Mucosa of descending colon (tissue), 3 donors: ENCODE data around the gene CCDC30. TPM values are rescaled to one million over a fixed set of nuclear protein-coding genes. Genes with fewer than 3 reads are reported as not detected.

Source experiments
- ATAC-seq: fragments of 200-7000 bp; cut with Tn5 transposase; one replicate; pipeline ENCODE4 v1.9.1; 2020; ENCODE audit warnings: mild to moderate bottlenecking, moderate library complexity
- DNase-seq, 3 donors: peaks; one replicate each; pipeline ENCODE4 v3.0.0-alpha.2; 2020
- H3K36me3 ChIP-seq: fragments of 200-600 bp; one replicate; pipeline ENCODE4 v1.8.0; 2021; ENCODE audit warnings: low read depth, mild to moderate bottlenecking
- H3K4me1 ChIP-seq: fragments of 200-600 bp; one replicate; pipeline ENCODE4 v1.8.0; 2021; ENCODE audit warnings: low read depth, mild to moderate bottlenecking
- H3K4me3 ChIP-seq: fragments of 200-600 bp; one replicate; pipeline ENCODE4 v1.8.0; 2021; ENCODE audit warnings: mild to moderate bottlenecking
- H3K9me3 ChIP-seq: fragments of 200-600 bp; one replicate; pipeline ENCODE4 v1.8.0; 2021; ENCODE audit warnings: mild to moderate bottlenecking
- intact Hi-C, 2 donors: fragments of 100-400 bp; cut with DNase I in 1 of 2; cut with micrococcal nuclease in 1 of 2; formaldehyde crosslinking; loops; one replicate each; pipeline versions ENCODE4 v1.11.0 to v1.11.1; 2022; cut with DNase I, micrococcal nuclease
- total RNA-seq, 3 donors: library from RNA; stranded (reverse); fragmentation: NEBNext Ultra II Directional in 2 of 3; extraction: Animal tissue kit (Norgen Biotek cat#: 25700) in 2 of 3; gene quantifications; one replicate each; pipeline versions ENCODE4 v1.2.1 to v1.2.4, GENCODE V29; 2021 to 2023
- TF ChIP-seq, protein P1 (sequence below): fragments of 200-600 bp; IDR thresholded peaks from one replicate; pipeline ENCODE4 v1.8.0; 2022; ENCODE audit warnings: antibody characterized with exemption, mild to moderate bottlenecking
- donor health status: DM: no; HTN: no; CAD: no; lungs with moderate emphysema.
- donor health status: DM: no; HTN: no; CAD: no.
- donor health status: DM: no; HTN: yes; CAD: no.

Gene CCDC30
- total RNA-seq, 3 donors from 2014 or later = 2.2 to 3.8 (median 3.7) TPM

DNA sequence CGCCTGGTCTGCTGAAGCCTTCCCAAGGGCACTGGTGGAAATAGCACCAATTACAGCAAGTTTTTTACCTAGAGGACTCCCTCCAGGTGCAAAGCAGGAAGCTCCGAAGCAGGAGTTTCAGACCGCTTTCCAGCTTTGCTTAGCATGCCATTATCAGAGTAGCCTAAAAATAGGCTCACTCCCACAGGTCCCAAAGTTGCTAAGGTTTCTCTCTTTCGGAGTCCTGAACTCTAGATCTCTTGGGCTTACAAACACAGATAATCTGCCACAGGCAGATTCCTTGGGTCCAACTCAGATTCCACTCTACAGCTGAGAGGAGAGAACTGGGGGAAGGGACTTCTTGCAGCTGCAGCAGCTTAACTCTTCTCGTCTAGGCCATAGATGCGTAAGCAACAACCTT is 29.7 kb upstream of the CCDC30 start:
- DNase-seq (no peak), ATAC-seq (no peak)
- no peaks in the 10 kb centered on the region for H3K9me3 ChIP-seq
- intact Hi-C loops = no loop called here
- H3K36me3 ChIP-seq = no peaks in the 10 kb centered on the region
- peaks cover 6% of the 10 kb centered on the region for H3K4me1 ChIP-seq
- no peak overlapping the region for H3K4me3 ChIP-seq
- TF ChIP-seq, protein P1, sequence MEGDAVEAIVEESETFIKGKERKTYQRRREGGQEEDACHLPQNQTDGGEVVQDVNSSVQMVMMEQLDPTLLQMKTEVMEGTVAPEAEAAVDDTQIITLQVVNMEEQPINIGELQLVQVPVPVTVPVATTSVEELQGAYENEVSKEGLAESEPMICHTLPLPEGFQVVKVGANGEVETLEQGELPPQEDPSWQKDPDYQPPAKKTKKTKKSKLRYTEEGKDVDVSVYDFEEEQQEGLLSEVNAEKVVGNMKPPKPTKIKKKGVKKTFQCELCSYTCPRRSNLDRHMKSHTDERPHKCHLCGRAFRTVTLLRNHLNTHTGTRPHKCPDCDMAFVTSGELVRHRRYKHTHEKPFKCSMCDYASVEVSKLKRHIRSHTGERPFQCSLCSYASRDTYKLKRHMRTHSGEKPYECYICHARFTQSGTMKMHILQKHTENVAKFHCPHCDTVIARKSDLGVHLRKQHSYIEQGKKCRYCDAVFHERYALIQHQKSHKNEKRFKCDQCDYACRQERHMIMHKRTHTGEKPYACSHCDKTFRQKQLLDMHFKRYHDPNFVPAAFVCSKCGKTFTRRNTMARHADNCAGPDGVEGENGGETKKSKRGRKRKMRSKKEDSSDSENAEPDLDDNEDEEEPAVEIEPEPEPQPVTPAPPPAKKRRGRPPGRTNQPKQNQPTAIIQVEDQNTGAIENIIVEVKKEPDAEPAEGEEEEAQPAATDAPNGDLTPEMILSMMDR = no peak

DNA sequence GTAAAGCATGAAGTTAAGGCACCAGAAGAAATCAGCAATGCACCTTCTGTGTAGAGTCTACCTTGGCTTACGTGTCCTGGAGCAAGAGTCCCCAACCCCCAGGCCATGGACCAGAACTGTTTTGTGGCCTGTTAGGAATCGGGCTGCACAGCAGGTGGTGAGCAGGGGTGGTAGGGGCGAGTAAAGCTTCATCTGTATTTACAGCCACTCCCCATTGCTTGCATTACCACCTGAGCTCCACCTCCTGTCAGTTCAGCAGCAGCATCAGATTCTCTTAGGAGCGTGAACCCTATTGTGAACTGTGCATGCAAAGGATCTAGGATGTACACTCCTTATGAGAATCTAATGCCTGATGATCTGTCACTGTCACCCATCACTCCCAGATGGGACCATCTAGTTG is 28.7 kb upstream of the CCDC30 start:
- Histone ChIP-seq H3K4me1 (peaks cover 6% of the 10 kb centered on the region), H3K36me3 (no peaks in the 10 kb centered on the region), H3K4me3 (no peak overlapping the region), H3K9me3 (no peaks in the 10 kb centered on the region)
- TF ChIP-seq, protein P1 = no peak
- DNase-seq (no peak), ATAC-seq (no peak)
- intact Hi-C loops = no loop called here

DNA sequence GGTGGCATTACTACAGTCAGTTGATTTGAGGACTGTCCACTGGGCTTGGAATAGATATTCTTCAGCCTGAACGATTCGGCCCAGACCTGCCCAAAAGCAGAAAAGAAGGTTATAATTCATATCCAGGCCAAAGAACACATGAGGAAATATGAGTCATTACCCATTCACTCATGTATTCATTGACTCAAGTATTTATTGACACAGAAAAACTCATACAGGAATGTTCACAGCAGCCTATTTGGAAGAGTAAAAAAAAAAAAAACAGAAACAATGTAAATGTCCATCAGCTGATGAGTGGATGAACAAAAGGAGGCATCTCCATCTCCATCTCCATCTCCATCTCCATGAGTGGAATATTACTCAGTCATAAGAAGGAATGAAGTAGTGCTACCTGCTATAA is 23.1 kb upstream of the CCDC30 start:
- H3K4me3 ChIP-seq = no peak overlapping the region
- ATAC-seq (peak; percentile 93), DNase-seq (no peak)
- H3K36me3 ChIP-seq = no peaks in the 10 kb centered on the region
- no peaks in the 10 kb centered on the region for H3K9me3 ChIP-seq
- intact Hi-C loops = no loop called here
- TF ChIP-seq, protein P1 = no peak
- H3K4me1 ChIP-seq = no peaks in the 10 kb centered on the region

DNA sequence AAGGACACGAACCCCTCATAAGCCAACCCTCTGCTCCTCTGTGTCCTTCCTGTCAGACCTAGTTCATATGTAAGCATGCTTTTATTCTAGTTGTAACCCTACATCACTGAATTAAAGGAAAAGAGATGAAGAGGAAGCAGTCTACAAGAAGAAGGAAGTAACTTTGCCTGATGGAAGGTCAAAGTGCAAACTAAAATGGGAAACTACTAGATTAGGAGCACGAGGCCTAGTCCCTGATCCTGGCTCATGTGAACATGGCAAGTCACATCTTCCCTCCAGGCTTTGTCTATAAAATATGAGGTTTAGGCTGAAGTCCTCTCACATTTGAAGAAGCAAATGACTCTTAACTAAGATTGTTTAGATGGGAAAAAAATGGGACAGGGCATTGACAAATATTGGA is 20.4 kb upstream of the CCDC30 start:
- ATAC-seq (peak; percentile 67), DNase-seq (peak in 1 of 3 donors; percentile 20)
- Histone ChIP-seq H3K4me1 (no peaks in the 10 kb centered on the region), H3K4me3 (no peak overlapping the region), H3K36me3 (no peaks in the 10 kb centered on the region), H3K9me3 (no peaks in the 10 kb centered on the region)
- intact Hi-C loops = no loop called here
- TF ChIP-seq, protein P1 = no peak

DNA sequence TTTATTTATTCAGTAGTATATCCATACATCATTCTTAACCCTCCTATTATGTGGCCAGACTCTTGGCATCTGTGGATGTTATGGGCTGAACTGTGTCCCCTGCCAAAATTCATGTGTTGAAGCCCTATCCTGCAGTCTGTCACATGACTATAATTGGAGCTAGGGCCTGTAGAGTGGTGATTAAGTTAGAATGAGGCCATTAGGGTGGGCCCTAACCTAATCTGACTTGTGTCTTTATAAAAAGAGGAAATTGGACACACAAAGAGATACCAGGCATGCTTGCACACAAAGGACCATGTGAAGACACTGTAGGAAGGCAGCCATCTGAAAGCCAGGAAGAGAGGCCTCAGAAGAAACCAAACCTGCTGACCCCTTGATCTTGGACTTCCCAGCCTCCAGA is 13.8 kb upstream of the CCDC30 start:
- Histone ChIP-seq H3K36me3 (no peaks in the 10 kb centered on the region), H3K9me3 (no peaks in the 10 kb centered on the region), H3K4me1 (no peaks in the 10 kb centered on the region), H3K4me3 (no peak overlapping the region)
- no peak for ATAC-seq
- TF ChIP-seq, protein P1 = no peak
- intact Hi-C loops = no loop called here
- no peak for DNase-seq

DNA sequence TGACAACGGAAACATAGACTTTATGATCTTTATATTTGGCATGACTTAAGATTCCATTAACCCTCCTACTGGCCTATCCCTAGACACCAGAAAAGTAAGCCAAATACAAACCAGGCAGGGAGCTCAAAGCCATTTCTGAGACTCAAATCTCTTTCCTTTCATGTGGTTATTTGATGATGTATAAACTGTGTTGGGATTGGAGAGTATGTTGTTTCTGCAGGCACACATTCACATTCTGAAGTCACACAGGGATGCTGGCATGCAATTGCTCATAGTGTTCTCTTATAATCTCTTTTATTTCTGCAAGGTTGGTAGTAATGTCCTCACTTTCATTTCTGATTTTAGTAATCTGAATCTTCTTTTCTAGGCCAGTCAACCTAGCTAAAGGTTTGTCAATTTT is 13.0 kb upstream of the CCDC30 start:
- H3K36me3 ChIP-seq = no peaks in the 10 kb centered on the region
- intact Hi-C loops = no loop called here
- DNase-seq (no peak), ATAC-seq (no peak)
- H3K9me3 ChIP-seq = no peaks in the 10 kb centered on the region
- TF ChIP-seq, protein P1 = no peak
- H3K4me3 ChIP-seq = no peak overlapping the region
- H3K4me1 ChIP-seq = no peaks in the 10 kb centered on the region
